Esophagus squamous epithelium (tissue), 4 donors: ENCODE data around the gene ICA1.

Experiments used
- POLR2A ChIP-seq, 4 donors: fragments of 450-650 bp; IDR thresholded peaks; one replicate each; pipeline ENCODE4 v1.6.1; 2017; ENCODE audit warnings: antibody characterized with exemption in 4 of 4, mild to moderate bottlenecking in 4 of 4, moderate library complexity in 3 of 4
- TF ChIP-seq, protein P1 (sequence below), 6 experiments: fragments of 450-650 bp in 4 of 6; fragments of 200-600 bp in 2 of 6; sonication (generic) in 2 of 6; IDR thresholded peaks; one replicate each; pipeline ENCODE4 v1.5.1; 2016 to 2019; ENCODE audit warnings: antibody characterized with exemption in 6 of 6, mild to moderate bottlenecking in 4 of 6, moderate library complexity in 4 of 6

DNA sequence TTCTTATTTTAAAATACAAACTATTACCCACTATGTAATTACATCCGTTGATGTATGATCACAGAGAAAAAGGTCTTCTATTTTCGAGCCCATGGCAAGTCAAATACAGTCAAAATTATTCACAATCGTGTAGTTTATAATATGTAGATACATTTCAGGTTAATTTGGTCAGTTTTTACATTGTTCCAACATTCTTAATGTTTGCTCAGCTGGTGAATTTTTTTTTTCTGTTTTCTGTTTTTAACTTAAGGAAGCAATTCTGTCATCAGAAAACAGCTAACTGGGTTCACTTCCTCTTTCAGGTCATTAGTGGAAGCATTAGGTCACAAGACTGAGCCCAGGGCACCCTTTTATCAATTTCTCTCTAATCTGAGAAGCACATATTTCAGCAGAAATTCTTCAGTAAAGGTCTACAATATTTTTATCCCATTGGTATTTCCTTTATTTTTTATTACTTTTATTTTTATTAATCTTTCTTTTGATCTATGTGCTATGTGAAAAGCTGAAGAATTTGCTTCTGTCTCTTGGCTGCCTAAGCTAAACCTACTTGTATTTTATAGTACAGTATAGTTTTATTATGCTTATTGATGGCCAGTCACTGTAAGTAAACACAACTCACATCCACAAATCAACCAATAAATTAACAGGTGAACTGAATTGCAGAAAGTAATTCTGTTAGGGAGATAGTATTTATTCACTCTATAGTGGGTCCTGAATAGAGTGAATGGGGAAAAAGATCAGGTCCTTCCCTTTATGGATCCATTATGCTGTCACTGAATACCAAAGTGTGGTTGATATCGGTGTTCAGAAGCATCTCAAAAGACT is 84.6 kb downstream of the ICA1 start:
- TF ChIP-seq, protein P1, sequence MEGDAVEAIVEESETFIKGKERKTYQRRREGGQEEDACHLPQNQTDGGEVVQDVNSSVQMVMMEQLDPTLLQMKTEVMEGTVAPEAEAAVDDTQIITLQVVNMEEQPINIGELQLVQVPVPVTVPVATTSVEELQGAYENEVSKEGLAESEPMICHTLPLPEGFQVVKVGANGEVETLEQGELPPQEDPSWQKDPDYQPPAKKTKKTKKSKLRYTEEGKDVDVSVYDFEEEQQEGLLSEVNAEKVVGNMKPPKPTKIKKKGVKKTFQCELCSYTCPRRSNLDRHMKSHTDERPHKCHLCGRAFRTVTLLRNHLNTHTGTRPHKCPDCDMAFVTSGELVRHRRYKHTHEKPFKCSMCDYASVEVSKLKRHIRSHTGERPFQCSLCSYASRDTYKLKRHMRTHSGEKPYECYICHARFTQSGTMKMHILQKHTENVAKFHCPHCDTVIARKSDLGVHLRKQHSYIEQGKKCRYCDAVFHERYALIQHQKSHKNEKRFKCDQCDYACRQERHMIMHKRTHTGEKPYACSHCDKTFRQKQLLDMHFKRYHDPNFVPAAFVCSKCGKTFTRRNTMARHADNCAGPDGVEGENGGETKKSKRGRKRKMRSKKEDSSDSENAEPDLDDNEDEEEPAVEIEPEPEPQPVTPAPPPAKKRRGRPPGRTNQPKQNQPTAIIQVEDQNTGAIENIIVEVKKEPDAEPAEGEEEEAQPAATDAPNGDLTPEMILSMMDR (IDR thresholded peaks at IDR 0.05), result no peak
- no peak for TF ChIP-seq POLR2A (IDR thresholded peaks at IDR 0.05)
